HCT116 (cell line): ENCODE data around the gene ASB7. TPM values are rescaled to one million over a fixed set of nuclear protein-coding genes. Genes with fewer than 3 reads are reported as not detected.

ENCODE experiments used
- ATAC-seq: fragments of 200-7000 bp; cut with Tn5 transposase; 2 replicates; pipeline ENCODE4 v1.9.1; 2020; ENCODE audit warnings: mild to moderate bottlenecking, moderate library complexity
- BruUV-seq: library from RNA; stranded (reverse); fragments of 400-500 nt; replicated peaks from 2 replicates; lab custom pipeline; 2021; lab: Mats Ljungman, UMichigan
- CTCF ChIA-PET: fragments of 300-600 bp; sonication (Branson Sonifier 250); formaldehyde crosslinking; loops from one replicate; lab custom pipeline; 2021; ENCODE audit warnings: antibody characterized with exemption; lab: Charles Lee
- POLR2A ChIA-PET: fragments of 300-600, 350-600 bp; sonication (Branson Sonifier 250); formaldehyde crosslinking; loops from one replicate; lab custom pipeline; 2021; ENCODE audit warnings: antibody characterized with exemption; lab: Charles Lee
- RAD21 ChIA-PET, 2 experiments: fragments of 300-600 bp; sonication (Branson Sonifier 250); formaldehyde crosslinking; loops; one replicate each; lab custom pipeline; 2023; ENCODE audit warnings: low total read pairs in 2 of 2; ENCODE audit not compliant: uncharacterized antibody in 2 of 2, unreplicated experiment in 2 of 2, low non-redundant PET in 1 of 2; lab: Charles Lee
- DNase-seq: peaks from one replicate; pipeline ENCODE4 v3.0.0-alpha.2; 2010; ENCODE audit warnings: low read depth, low spot score
- H2AFZ ChIP-seq: fragments of 200-600 bp; shearing (Covaris generic), sonication (generic); 2 replicates; pipeline ENCODE4 v1.6.1; 2017; ENCODE audit warnings: low read depth, mixed run types, mixed read lengths, antibody characterized with exemption, low read length; ENCODE audit not compliant: poor library complexity, severe bottlenecking
- H3K27ac ChIP-seq: 2 replicates; pipeline ENCODE4 v1.5.1; 2012; ENCODE audit warnings: low read depth, low read length
- H3K27me3 ChIP-seq: fragments of 200-600 bp; sonication (generic); 2 replicates; pipeline ENCODE4 v1.6.1; 2016; ENCODE audit warnings: mixed run types, low read length, mixed read lengths; ENCODE audit not compliant: insufficient read depth
- H3K36me3 ChIP-seq, 2 experiments: fragments of 200-500 bp in 1 of 2; fragments of 200-600 bp in 1 of 2; sonication (Bioruptor generic) in 1 of 2; sonication (generic) in 1 of 2; 2 replicates each; pipeline versions ENCODE4 v1.5.1 to v1.6.1; 2014 to 2016; ENCODE audit warnings: low read length in 2 of 2, inconsistent platforms in 1 of 2, mixed read lengths in 1 of 2, mixed run types in 1 of 2; ENCODE audit not compliant: insufficient read depth in 2 of 2, control insufficient read depth in 1 of 2
- H3K4me1 ChIP-seq, 2 experiments: fragments of 200-600 bp in 1 of 2; sonication (generic) in 1 of 2; 2 replicates each; pipeline versions ENCODE4 v1.5.1 to v1.6.1; 2012 to 2017; ENCODE audit warnings: low read length in 2 of 2, inconsistent platforms in 1 of 2, mild to moderate bottlenecking in 1 of 2, mixed read lengths in 1 of 2, mixed run types in 1 of 2, moderate library complexity in 1 of 2; ENCODE audit not compliant: insufficient read depth in 2 of 2, control insufficient read depth in 1 of 2
- H3K4me2 ChIP-seq: fragments of 200-600 bp; sonication (generic); 2 replicates; pipeline ENCODE4 v1.6.1; 2017; ENCODE audit warnings: mixed run types, low read length, mixed read lengths
- H3K4me3 ChIP-seq, 2 experiments: fragments of 200-600 bp in 1 of 2; sonication (generic) in 1 of 2; replicated peaks in 1 of 2; 2 replicates each; pipeline ENCODE4 v1.5.1; 2011 to 2016; ENCODE audit warnings: low read length in 2 of 2, control low read depth in 1 of 2, low read depth in 1 of 2, mild to moderate bottlenecking in 1 of 2, mixed read lengths in 1 of 2, mixed run types in 1 of 2
- H3K79me2 ChIP-seq: fragments of 200-600 bp; sonication (generic); 2 replicates; pipeline ENCODE4 v1.6.1; 2017; ENCODE audit warnings: mild to moderate bottlenecking, mixed run types, low read length, moderate library complexity, mixed read lengths; ENCODE audit not compliant: insufficient read depth
- H3K9ac ChIP-seq: fragments of 200-600 bp; sonication (generic); 2 replicates; pipeline ENCODE4 v1.6.1; 2016; ENCODE audit warnings: low read length, mixed read lengths
- H3K9me2 ChIP-seq: fragments of 200-600 bp; sonication (generic), shearing (Covaris generic); 2 replicates; pipeline ENCODE4 v1.6.1; 2017; ENCODE audit warnings: mixed run types, mild to moderate bottlenecking, moderate library complexity; ENCODE audit not compliant: insufficient read depth
- H3K9me3 ChIP-seq, 2 experiments: fragments of 200-500 bp in 1 of 2; fragments of 200-600 bp in 1 of 2; sonication (Bioruptor generic) in 1 of 2; sonication (generic) in 1 of 2; 2 replicates each; pipeline ENCODE4 v1.6.1; 2014 to 2017; ENCODE audit warnings: low read length in 2 of 2, mixed read lengths in 2 of 2, inconsistent platforms in 1 of 2, low read depth in 1 of 2, mild to moderate bottlenecking in 1 of 2, mixed run types in 1 of 2, moderate library complexity in 1 of 2; ENCODE audit not compliant: control insufficient read depth in 1 of 2, insufficient read depth in 1 of 2
- H4K20me1 ChIP-seq: fragments of 200-600 bp; sonication (generic), shearing (Covaris generic); 2 replicates; pipeline ENCODE4 v1.6.1; 2017; ENCODE audit warnings: mixed run types, mild to moderate bottlenecking, moderate library complexity; ENCODE audit not compliant: insufficient read depth
- ATF3 ChIP-seq: IDR thresholded peaks from 2 replicates; pipeline ENCODE4 v1.6.1; 2012
- CBX3 ChIP-seq: IDR thresholded peaks from 2 replicates; pipeline ENCODE4 v1.6.1; 2012; ENCODE audit warnings: low read depth
- CEBPB ChIP-seq: IDR thresholded peaks from 2 replicates; pipeline ENCODE4 v1.6.1; 2012; ENCODE audit warnings: low read depth
- CTCF ChIP-seq, 3 experiments: fragments of 200-600 bp in 1 of 3; sonication (generic) in 1 of 3; IDR thresholded peaks in 2 of 3; conservative IDR thresholded peaks in 1 of 3; 2 replicates each; pipeline ENCODE4 v1.5.1; 2012 to 2017; ENCODE audit warnings: low read depth in 2 of 3, low read length in 2 of 3, antibody characterized with exemption in 1 of 3, borderline replicate concordance in 1 of 3, control low read depth in 1 of 3, mild to moderate bottlenecking in 1 of 3, mixed read lengths in 1 of 3, mixed run types in 1 of 3, moderate library complexity in 1 of 3; ENCODE audit not compliant: insufficient read depth in 1 of 3
- ELF1 ChIP-seq: IDR thresholded peaks from 2 replicates; pipeline ENCODE4 v1.6.1; 2012; ENCODE audit warnings: low read depth, borderline replicate concordance
- EZH2 ChIP-seq: fragments of 200-600 bp; sonication (generic); IDR thresholded peaks from 2 replicates; pipeline ENCODE4 v1.6.1; 2017; ENCODE audit warnings: antibody characterized with exemption, mixed run types
- EZH2phosphoT487 ChIP-seq: fragments of 200-600 bp; IDR thresholded peaks from 2 replicates; pipeline ENCODE4 v1.6.1; 2018; ENCODE audit warnings: antibody characterized with exemption, borderline replicate concordance
- FOSL1 ChIP-seq: IDR thresholded peaks from 2 replicates; pipeline ENCODE4 v1.6.1; 2012; ENCODE audit warnings: low read depth
- JUND ChIP-seq: IDR thresholded peaks from 2 replicates; pipeline ENCODE4 v1.6.1; 2012
- POLR2A ChIP-seq: IDR thresholded peaks from 2 replicates; pipeline ENCODE4 v1.7.0; 2011; ENCODE audit warnings: borderline replicate concordance; ENCODE audit not compliant: insufficient read depth, insufficient read length; ENCODE audit errors: extremely low read depth
- RAD21 ChIP-seq: IDR thresholded peaks from 2 replicates; pipeline ENCODE4 v1.6.1; 2012; ENCODE audit warnings: low read depth, mild to moderate bottlenecking
- YY1 ChIP-seq: IDR thresholded peaks from 2 replicates; pipeline ENCODE4 v1.6.1; 2011; ENCODE audit warnings: low read length, low read depth, moderate library complexity, mild to moderate bottlenecking; ENCODE audit not compliant: insufficient replicate concordance; ENCODE audit errors: extremely low read depth
- ZBTB33 ChIP-seq: IDR thresholded peaks from 2 replicates; pipeline ENCODE4 v1.6.1; 2011; ENCODE audit warnings: mild to moderate bottlenecking, low read length, moderate library complexity; ENCODE audit not compliant: insufficient replicate concordance; ENCODE audit errors: extremely low read depth
- ZFX ChIP-seq: fragments of 450-650 bp; IDR thresholded peaks from 2 replicates; pipeline ENCODE4 v1.6.1; 2017
- ZNF274 ChIP-seq: fragments of 200-500 bp; sonication (Bioruptor generic); IDR thresholded peaks from 2 replicates; pipeline ENCODE4 v1.6.1; 2014; ENCODE audit warnings: mild to moderate bottlenecking, low read depth, low read length, inconsistent platforms
- intact Hi-C: fragments of 100-400 bp; cut with micrococcal nuclease; formaldehyde crosslinking; loops from 2 replicates; pipeline ENCODE4 v1.10.0; 2022
- total RNA-seq: library from RNA; stranded (reverse); gene quantifications from one replicate; pipeline ENCODE4 v1.2.1, GENCODE V29; 2021; ENCODE audit not compliant: unreplicated experiment

Gene ASB7
- total RNA-seq, 1 experiment from 2014 or later = 16.6 TPM

- Histone ChIP-seq H2AFZ (no peak overlapping the region), H3K4me1 (no peaks in the 10 kb centered on the region), H4K20me1 (no peaks in the 10 kb centered on the region; the same call in 1 of the 2 replicates), H3K9me2 (no peaks in the 10 kb centered on the region), H3K9me3 (no peaks in the 10 kb centered on the region), H3K4me3 (no peak overlapping the region), H3K9ac (no peak overlapping the region), H3K27ac (no peak overlapping the region), H3K36me3 (peaks cover 4 to 17% of the 10 kb centered on the region in 2 experiments), H3K4me2 (no peak overlapping the region), H3K27me3 (no peaks in the 10 kb centered on the region), H3K79me2 (no peaks in the 10 kb centered on the region)
- ATAC-seq (no peak), DNase-seq (no peak)
- no TSS peak for BruUV-seq
- ChIA-PET RAD21 (interaction anchor here in 1 of 2 experiments (0.7 kb wide), 1 partner anchor 221 kb away, joined by 3 read pairs; no protein-coding TSS in a partner anchor), POLR2A (no interaction called here), CTCF (interaction anchor here (1.2 kb wide), 1 partner anchor 221 kb away, joined by 3 read pairs; no protein-coding TSS in a partner anchor)
- TF ChIP-seq FOSL1 = no peak
- TF ChIP-seq JUND = no peak
- TF ChIP-seq EZH2phosphoT487 = no peak
- TF ChIP-seq POLR2A = no peak
- no peak for TF ChIP-seq RAD21
- no peak for TF ChIP-seq ATF3
- TF ChIP-seq CBX3 = no peak
- no peak for TF ChIP-seq ELF1
- TF ChIP-seq CTCF (IDR thresholded peaks at IDR 0.05 in 2 of 3, conservative IDR thresholded peaks at IDR 0.05 in 1 of 3; ENCODE audit: borderline replicate concordance in 1 of 3, insufficient read depth in 1 of 3, low read depth in 2 of 3, low read length in 2 of 3) = no peak
- TF ChIP-seq CEBPB = no peak
- no peak for TF ChIP-seq ZBTB33
- TF ChIP-seq ZFX = no peak
- no peak for TF ChIP-seq YY1
- TF ChIP-seq ZNF274 = no peak
- TF ChIP-seq EZH2 = no peak
- intact Hi-C loops = loop anchor here (10.0 kb wide), 1 partner anchor 646 kb away; no protein-coding TSS in a partner anchor
These were observed 31.6 kb upstream of the ASB7 start for GRCh38 chr15:100570735-100571313.
